Upper lobe of right lung (tissue), 1 donor: ENCODE measurements around the gene ADAMTS18. TPM values are rescaled to one million over a fixed set of nuclear protein-coding genes. Genes with fewer than 3 reads are reported as not detected.

ENCODE experiments used
- ATAC-seq: fragments of 200-7000 bp; cut with Tn5 transposase; one replicate; pipeline ENCODE4 v1.9.1; 2020; ENCODE audit warnings: mild to moderate bottlenecking, moderate library complexity
- DNase-seq: peaks from one replicate; pipeline ENCODE4 v3.0.0-alpha.2; 2020
- H3K27ac ChIP-seq: fragments of 200-600 bp; one replicate; pipeline ENCODE4 v1.8.0; 2022
- H3K27me3 ChIP-seq: fragments of 200-600 bp; one replicate; pipeline ENCODE4 v1.8.0; 2022; ENCODE audit warnings: mild to moderate bottlenecking
- H3K36me3 ChIP-seq: fragments of 200-600 bp; one replicate; pipeline ENCODE4 v1.8.0; 2022
- H3K4me1 ChIP-seq: fragments of 200-600 bp; one replicate; pipeline ENCODE4 v1.8.0; 2022
- H3K4me3 ChIP-seq: fragments of 200-600 bp; one replicate; pipeline ENCODE4 v1.8.0; 2022; ENCODE audit warnings: mild to moderate bottlenecking
- H3K9me3 ChIP-seq: fragments of 200-600 bp; one replicate; pipeline ENCODE4 v1.8.0; 2022
- CTCF ChIP-seq: fragments of 200-600 bp; IDR thresholded peaks from one replicate; pipeline ENCODE4 v1.8.0; 2022; ENCODE audit warnings: antibody characterized with exemption
- intact Hi-C: fragments of 100-400 bp; cut with DNase I; formaldehyde crosslinking; loops from one replicate; pipeline ENCODE4 v1.11.0; 2022
- total RNA-seq: library from RNA; stranded (reverse); fragmentation: NEBNext Ultra II Directional; extraction: Animal tissue kit (Norgen Biotek cat#: 25700); gene quantifications from one replicate; pipeline ENCODE4 v1.2.1, GENCODE V29; 2021
- donor health status: DM: no; HTN: yes; CAD: no; lungs with severe emphysema.

ADAMTS18 gene
- total RNA-seq, 1 donor from 2014 or later: 0.46 TPM

GRCh38 chr16:77402118-77402517 is 32.7 kb downstream of the ADAMTS18 start:
- ATAC-seq (no peak), DNase-seq (no peak)
- Histone ChIP-seq H3K9me3 (no peaks in the 10 kb centered on the region), H3K4me1 (no peaks in the 10 kb centered on the region), H3K27ac (no peak overlapping the region), H3K27me3 (no peaks in the 10 kb centered on the region), H3K36me3 (no peaks in the 10 kb centered on the region), H3K4me3 (no peak overlapping the region)
- TF ChIP-seq CTCF: no peak
- intact Hi-C loops: no loop called here

GRCh38 chr16:77399546-77399945 is 35.3 kb downstream of the ADAMTS18 start:
- Histone ChIP-seq H3K27ac (no peak overlapping the region), H3K27me3 (no peaks in the 10 kb centered on the region), H3K9me3 (no peaks in the 10 kb centered on the region), H3K4me3 (no peak overlapping the region), H3K36me3 (no peaks in the 10 kb centered on the region), H3K4me1 (no peaks in the 10 kb centered on the region)
- no peak for TF ChIP-seq CTCF
- DNase-seq (no peak), ATAC-seq (no peak)
- intact Hi-C loops: no loop called here

GRCh38 chr16:77399066-77399465 is 35.8 kb downstream of the ADAMTS18 start:
- H3K4me3 ChIP-seq: no peak overlapping the region
- H3K4me1 ChIP-seq: no peaks in the 10 kb centered on the region
- H3K27ac ChIP-seq: no peak overlapping the region
- H3K27me3 ChIP-seq: no peaks in the 10 kb centered on the region
- no peaks in the 10 kb centered on the region for H3K36me3 ChIP-seq
- TF ChIP-seq CTCF: no peak
- no peaks in the 10 kb centered on the region for H3K9me3 ChIP-seq
- DNase-seq (no peak), ATAC-seq (no peak)
- intact Hi-C loops: no loop called here

GRCh38 chr16:77398495-77398894 is 36.3 kb downstream of the ADAMTS18 start:
- TF ChIP-seq CTCF: no peak
- Histone ChIP-seq H3K9me3 (no peaks in the 10 kb centered on the region), H3K4me1 (no peaks in the 10 kb centered on the region), H3K27me3 (no peaks in the 10 kb centered on the region), H3K4me3 (no peak overlapping the region), H3K36me3 (no peaks in the 10 kb centered on the region), H3K27ac (no peak overlapping the region)
- ATAC-seq (no peak), DNase-seq (no peak)
- intact Hi-C loops: no loop called here

- TF ChIP-seq CTCF: no peak
- DNase-seq (no peak), ATAC-seq (no peak)
- intact Hi-C loops: no loop called here
- no peaks in the 10 kb centered on the region for H3K27me3 ChIP-seq
- H3K27ac ChIP-seq: no peak overlapping the region
- H3K36me3 ChIP-seq: no peaks in the 10 kb centered on the region
- H3K9me3 ChIP-seq: no peaks in the 10 kb centered on the region
- H3K4me3 ChIP-seq: no peak overlapping the region
- H3K4me1 ChIP-seq: no peaks in the 10 kb centered on the region
These were observed 38.4 kb downstream of the ADAMTS18 start for GRCh38 chr16:77396461-77396860.

GRCh38 chr16:77394699-77395098 is 40.1 kb downstream of the ADAMTS18 start:
- ATAC-seq: no peak
- intact Hi-C loops: no loop called here
- H3K36me3 ChIP-seq: no peaks in the 10 kb centered on the region

More at GRCh38 chr16:77394699-77395098, 40.1 kb downstream of the ADAMTS18 start:
- H3K27ac ChIP-seq: no peak overlapping the region
- TF ChIP-seq CTCF: no peak
- no peak overlapping the region for H3K4me3 ChIP-seq
- no peaks in the 10 kb centered on the region for H3K4me1 ChIP-seq
- DNase-seq: no peak
- no peaks in the 10 kb centered on the region for H3K27me3 ChIP-seq
- H3K9me3 ChIP-seq: no peaks in the 10 kb centered on the region
